Measurements from ENCODE around the gene CNTNAP2. TPM values are rescaled to one million over a fixed set of nuclear protein-coding genes. Genes with fewer than 3 reads are reported as not detected.

Gene CNTNAP2
- total and polyA plus RNA-seq, 2 experiments from 2014 or later, result not detected

DNA sequence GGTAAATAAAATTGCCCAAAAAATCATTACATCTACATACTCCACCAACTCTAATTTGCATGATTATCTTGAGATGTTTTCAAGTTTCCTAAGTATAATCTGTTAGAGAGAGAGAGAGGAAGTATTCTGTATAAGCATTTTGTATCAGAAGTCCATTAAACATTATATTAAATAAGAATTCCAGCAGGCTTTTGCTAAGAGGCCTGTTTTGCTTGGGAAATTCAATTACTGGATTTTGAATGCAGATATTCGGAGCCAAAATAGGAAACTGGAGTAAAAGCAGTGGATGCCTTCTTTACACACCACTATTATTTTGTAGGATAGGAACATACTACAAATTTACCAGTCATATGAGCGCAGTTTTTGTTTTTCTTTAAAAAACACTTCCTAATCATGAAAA, 727.8 kb downstream of the CNTNAP2 start:
- H3K79me2 ChIP-seq (ENCODE audit: insufficient read depth), result no peaks in the 10 kb centered on the region
- H3K36me3 ChIP-seq (ENCODE audit: low read depth), result no peaks in the 10 kb centered on the region
- no peak overlapping the region for H3K9ac ChIP-seq
- H3F3A ChIP-seq (ENCODE audit: insufficient read depth), result no peaks in the 10 kb centered on the region
- no peak overlapping the region for H3K4me2 ChIP-seq (ENCODE audit: unreplicated experiment)
- H3K4me1 ChIP-seq (ENCODE audit: insufficient read depth), result no peaks in the 10 kb centered on the region
- no peak overlapping the region for H3K27ac ChIP-seq
- H3K9me2 ChIP-seq (ENCODE audit: insufficient read depth), result no peaks in the 10 kb centered on the region
- no peak overlapping the region for H3K4me3 ChIP-seq
- in situ Hi-C loops (cut with MboI), result no loop called here
- H4K20me1 ChIP-seq (ENCODE audit: insufficient read depth), result no peaks in the 10 kb centered on the region
- TF ChIP-seq EZH2 (IDR thresholded peaks at IDR 0.05; ENCODE audit: insufficient read depth, poor library complexity, severe bottlenecking) (no peak), EZH2phosphoT487 (IDR thresholded peaks at IDR 0.05; ENCODE audit: insufficient read depth, low read depth) (no peak)
- no peaks in the 10 kb centered on the region for H3K27me3 ChIP-seq (replicated peaks; ENCODE audit: insufficient read depth)
- DNase-seq, result no peak
- 17 to 22% methylated on average over 2 of the region's 2 CpGs for WGBS, 2 experiments (ENCODE audit: low coverage in 1 of 2, low lambda C conversion rate in 2 of 2, missing lambda C conversion rate in 2 of 2)
- no peak overlapping the region for H2AFZ ChIP-seq
- no peaks in the 10 kb centered on the region for H3K9me3 ChIP-seq (ENCODE audit: low read depth)

DNA sequence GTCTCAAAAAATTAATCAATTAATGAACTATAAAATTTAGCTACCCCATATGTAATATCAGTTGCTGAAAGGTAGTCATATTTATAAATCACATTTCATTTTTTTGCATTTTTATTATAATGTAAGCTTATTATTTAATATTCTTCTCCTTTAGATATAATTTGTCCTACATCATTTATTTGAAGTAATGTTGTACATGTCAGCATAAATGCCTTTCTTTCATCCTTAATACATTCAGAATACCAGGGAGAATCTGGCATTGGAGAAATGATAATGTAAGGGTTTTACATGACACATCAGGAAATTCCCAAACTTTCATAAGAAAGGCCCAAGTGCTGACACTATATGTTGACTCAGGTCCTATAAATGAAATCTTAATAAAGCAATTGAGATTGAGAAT, 742.1 kb downstream of the CNTNAP2 start:
- TF ChIP-seq EZH2 (IDR thresholded peaks at IDR 0.05; ENCODE audit: insufficient read depth, poor library complexity, severe bottlenecking) (no peak), EZH2phosphoT487 (IDR thresholded peaks at IDR 0.05; ENCODE audit: insufficient read depth, low read depth) (no peak)
- Histone ChIP-seq H4K20me1 (ENCODE audit: insufficient read depth) (no peaks in the 10 kb centered on the region), H3K9me2 (ENCODE audit: insufficient read depth) (no peaks in the 10 kb centered on the region), H3K27ac (no peak overlapping the region), H3F3A (ENCODE audit: insufficient read depth) (no peaks in the 10 kb centered on the region), H3K4me3 (no peak overlapping the region), H3K4me1 (ENCODE audit: insufficient read depth) (no peaks in the 10 kb centered on the region), H3K9ac (no peak overlapping the region), H3K36me3 (ENCODE audit: low read depth) (no peaks in the 10 kb centered on the region), H3K79me2 (ENCODE audit: insufficient read depth) (no peaks in the 10 kb centered on the region), H2AFZ (no peak overlapping the region), H3K27me3 (replicated peaks; ENCODE audit: insufficient read depth) (no peaks in the 10 kb centered on the region), H3K9me3 (ENCODE audit: low read depth) (no peaks in the 10 kb centered on the region), H3K4me2 (ENCODE audit: unreplicated experiment) (no peak overlapping the region)
- in situ Hi-C loops (cut with MboI), result no loop called here
- DNase-seq, result no peak

DNA sequence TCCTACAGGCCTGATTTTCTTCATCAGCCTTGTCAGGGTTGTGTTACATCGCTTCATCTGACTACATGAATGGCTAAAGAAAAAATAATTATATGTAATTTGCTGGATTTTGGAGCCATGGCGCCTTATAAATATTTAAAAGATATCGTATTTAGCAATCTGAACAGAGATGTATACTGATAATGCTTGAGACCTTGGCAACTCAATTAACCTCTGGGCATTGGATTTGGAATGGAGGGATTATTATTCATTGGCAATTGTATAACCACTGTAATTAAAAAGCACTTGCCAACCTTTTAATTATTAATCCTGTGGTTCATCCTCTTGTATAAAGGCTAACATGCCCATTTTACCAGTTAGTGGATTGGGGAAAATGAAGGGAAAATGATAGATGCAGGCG, 745.1 kb downstream of the CNTNAP2 start:
- no peaks in the 10 kb centered on the region for H3K79me2 ChIP-seq (ENCODE audit: insufficient read depth)
- no peak overlapping the region for H3K9ac ChIP-seq
- 31 to 33% methylated on average over 4 of the region's 4 CpGs for WGBS, 2 experiments (ENCODE audit: low coverage in 1 of 2, low lambda C conversion rate in 2 of 2, missing lambda C conversion rate in 2 of 2)
- H3K9me3 ChIP-seq (ENCODE audit: low read depth), result no peaks in the 10 kb centered on the region
- H3K27me3 ChIP-seq (replicated peaks; ENCODE audit: insufficient read depth), result no peaks in the 10 kb centered on the region
- TF ChIP-seq EZH2phosphoT487 (IDR thresholded peaks at IDR 0.05; ENCODE audit: insufficient read depth, low read depth) (no peak), EZH2 (IDR thresholded peaks at IDR 0.05; ENCODE audit: insufficient read depth, poor library complexity, severe bottlenecking) (no peak)
- in situ Hi-C loops (cut with MboI), result no loop called here
- no peak overlapping the region for H3K27ac ChIP-seq
- H3K36me3 ChIP-seq (ENCODE audit: low read depth), result no peaks in the 10 kb centered on the region
- no peaks in the 10 kb centered on the region for H3F3A ChIP-seq (ENCODE audit: insufficient read depth)
- no peaks in the 10 kb centered on the region for H4K20me1 ChIP-seq (ENCODE audit: insufficient read depth)
- H3K4me3 ChIP-seq, result no peak overlapping the region
- no peak overlapping the region for H3K4me2 ChIP-seq (ENCODE audit: unreplicated experiment)
- no peak for DNase-seq
- H3K4me1 ChIP-seq (ENCODE audit: insufficient read depth), result no peaks in the 10 kb centered on the region
- no peaks in the 10 kb centered on the region for H3K9me2 ChIP-seq (ENCODE audit: insufficient read depth)
- H2AFZ ChIP-seq, result no peak overlapping the region

DNA sequence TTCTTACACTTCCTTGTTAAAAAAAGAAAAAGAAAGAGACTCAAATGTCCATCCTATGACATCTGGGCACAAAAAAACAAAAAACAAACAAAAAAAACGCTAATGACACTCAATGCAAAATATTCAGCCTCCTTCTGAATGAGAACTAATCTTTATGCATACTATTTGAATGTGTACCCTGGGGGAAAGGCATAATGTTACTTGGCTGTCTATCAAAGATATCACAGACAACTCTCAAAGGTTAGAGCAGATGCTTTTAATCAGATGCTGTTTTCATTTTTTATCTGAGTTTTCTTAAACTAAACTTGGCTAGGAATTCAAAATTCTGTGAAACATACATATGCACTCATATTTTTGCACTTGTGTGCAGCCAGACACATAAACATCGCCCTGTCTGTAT, 745.8 kb downstream of the CNTNAP2 start:
- Histone ChIP-seq H2AFZ (no peak overlapping the region), H3K36me3 (ENCODE audit: low read depth) (no peaks in the 10 kb centered on the region), H4K20me1 (ENCODE audit: insufficient read depth) (no peaks in the 10 kb centered on the region), H3K9me2 (ENCODE audit: insufficient read depth) (no peaks in the 10 kb centered on the region), H3K9me3 (ENCODE audit: low read depth) (no peaks in the 10 kb centered on the region), H3K27ac (no peak overlapping the region), H3K9ac (no peak overlapping the region), H3K4me3 (no peak overlapping the region), H3F3A (ENCODE audit: insufficient read depth) (no peaks in the 10 kb centered on the region), H3K4me1 (ENCODE audit: insufficient read depth) (no peaks in the 10 kb centered on the region), H3K79me2 (ENCODE audit: insufficient read depth) (no peaks in the 10 kb centered on the region), H3K27me3 (replicated peaks; ENCODE audit: insufficient read depth) (no peaks in the 10 kb centered on the region), H3K4me2 (ENCODE audit: unreplicated experiment) (no peak overlapping the region)
- WGBS, 2 experiments (ENCODE audit: low coverage in 1 of 2, low lambda C conversion rate in 2 of 2, missing lambda C conversion rate in 2 of 2), result 2 to 5% methylated on average over 2 of the region's 2 CpGs
- DNase-seq, result no peak
- in situ Hi-C loops (cut with MboI), result no loop called here
- no peak for TF ChIP-seq EZH2phosphoT487 (IDR thresholded peaks at IDR 0.05; ENCODE audit: insufficient read depth, low read depth)

DNA sequence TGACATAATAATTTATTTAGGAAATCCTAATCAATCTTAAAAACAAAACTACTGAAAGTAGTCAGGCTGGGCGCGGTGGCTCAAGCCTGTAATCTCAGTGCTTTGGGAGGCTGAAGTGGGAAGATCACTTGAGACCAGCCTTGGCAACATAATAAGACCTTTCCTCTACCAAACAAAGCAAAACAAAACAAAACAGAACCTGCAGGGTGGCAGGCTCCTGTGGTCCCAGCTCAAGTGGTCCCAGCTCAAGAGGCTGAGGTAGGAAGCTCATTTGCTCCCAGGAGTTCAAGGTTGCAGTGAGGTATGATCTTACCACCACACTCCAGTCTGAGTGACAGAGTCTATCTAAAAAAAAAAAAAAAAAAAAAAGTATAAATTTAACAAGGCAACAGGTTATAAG, 748.0 kb downstream of the CNTNAP2 start:
- WGBS, 2 experiments (ENCODE audit: low coverage in 1 of 2, low lambda C conversion rate in 2 of 2, missing lambda C conversion rate in 2 of 2), result 29 to 46% methylated on average over 2 of the region's 2 CpGs
- H3K27me3 ChIP-seq (replicated peaks; ENCODE audit: insufficient read depth), result no peaks in the 10 kb centered on the region
- H3K9me3 ChIP-seq (ENCODE audit: low read depth), result no peaks in the 10 kb centered on the region
- no peak for TF ChIP-seq EZH2phosphoT487 (IDR thresholded peaks at IDR 0.05; ENCODE audit: insufficient read depth, low read depth)
- H4K20me1 ChIP-seq (ENCODE audit: insufficient read depth), result no peaks in the 10 kb centered on the region
- no peaks in the 10 kb centered on the region for H3K79me2 ChIP-seq (ENCODE audit: insufficient read depth)
- H3K4me3 ChIP-seq, result no peak overlapping the region
- no peak overlapping the region for H3K9ac ChIP-seq
- H3K36me3 ChIP-seq (ENCODE audit: low read depth), result no peaks in the 10 kb centered on the region
- no peak for DNase-seq
- H3K9me2 ChIP-seq (ENCODE audit: insufficient read depth), result no peaks in the 10 kb centered on the region
- H3F3A ChIP-seq (ENCODE audit: insufficient read depth), result no peaks in the 10 kb centered on the region
- in situ Hi-C loops (cut with MboI), result no loop called here
- no peaks in the 10 kb centered on the region for H3K4me1 ChIP-seq (ENCODE audit: insufficient read depth)
- no peak overlapping the region for H3K27ac ChIP-seq
- no peak overlapping the region for H2AFZ ChIP-seq
- no peak overlapping the region for H3K4me2 ChIP-seq (ENCODE audit: unreplicated experiment)

Measured in GM23248 (cell line).